WERI-Rb-1 (cell line): ENCODE results near the gene SARS1.

Experiments used
- DNase-seq: peaks from one replicate; pipeline ENCODE4 v3.0.0-alpha.2; 2020
- H3K27ac ChIP-seq: fragments of 250-450 bp; sonication (Bioruptor Pico); 2 replicates; pipeline ENCODE4 v1.5.1; 2020; ENCODE audit warnings: mild to moderate bottlenecking, moderate library complexity
- H3K27me3 ChIP-seq: fragments of 250-450 bp; sonication (Bioruptor Pico); 2 replicates; pipeline ENCODE4 v1.5.1; 2021; ENCODE audit warnings: mild to moderate bottlenecking, low read depth, moderate library complexity; ENCODE audit not compliant: insufficient read depth, severe bottlenecking
- H3K36me3 ChIP-seq: fragments of 250-450 bp; sonication (Bioruptor Pico); 2 replicates; pipeline ENCODE4 v1.5.1; 2020; ENCODE audit warnings: mild to moderate bottlenecking, moderate library complexity
- H3K4me3 ChIP-seq: 2 replicates; pipeline ENCODE4 v1.5.1; 2011; ENCODE audit warnings: low read depth, mild to moderate bottlenecking, control low read depth, low read length
- H3K9me3 ChIP-seq: fragments of 250-450 bp; sonication (Bioruptor Pico); 2 replicates; pipeline ENCODE4 v1.5.1; 2021; ENCODE audit warnings: mild to moderate bottlenecking, moderate library complexity; ENCODE audit not compliant: severe bottlenecking
- CTCF ChIP-seq: IDR thresholded peaks from 2 replicates; pipeline ENCODE4 v1.5.1; 2011; ENCODE audit warnings: low read depth, mild to moderate bottlenecking, control low read depth, inconsistent platforms, low read length

The SARS1 gene

GRCh38 chr1:109263597-109264378, 50.1 kb downstream of the SARS1 start:
- H3K27me3 ChIP-seq = no peaks in the 10 kb centered on the region
- no peak overlapping the region for H3K4me3 ChIP-seq
- H3K9me3 ChIP-seq = no peaks in the 10 kb centered on the region
- TF ChIP-seq CTCF = peak; percentile 98
- DNase-seq = peak; percentile 97
- H3K27ac ChIP-seq = no peak overlapping the region
- peaks cover 85% of the 10 kb centered on the region for H3K36me3 ChIP-seq

GRCh38 chr1:109264379-109264755, 50.6 kb downstream of the SARS1 start:
- H3K36me3 ChIP-seq = peaks cover 85% of the 10 kb centered on the region
- no peaks in the 10 kb centered on the region for H3K27me3 ChIP-seq
- no peak overlapping the region for H3K27ac ChIP-seq
- no peak overlapping the region for H3K4me3 ChIP-seq
- no peak for DNase-seq
- no peak for TF ChIP-seq CTCF
- H3K9me3 ChIP-seq = no peaks in the 10 kb centered on the region

- Histone ChIP-seq H3K4me3 (no peak overlapping the region), H3K27ac (no peak overlapping the region), H3K27me3 (no peaks in the 10 kb centered on the region), H3K36me3 (peaks cover 86% of the 10 kb centered on the region), H3K9me3 (no peaks in the 10 kb centered on the region)
- TF ChIP-seq CTCF = no peak
- no peak for DNase-seq
These were observed 51.3 kb downstream of the SARS1 start for GRCh38 chr1:109265016-109265415.

- H3K4me3 ChIP-seq = no peak overlapping the region
- no peaks in the 10 kb centered on the region for H3K27me3 ChIP-seq
- H3K27ac ChIP-seq = no peak overlapping the region
- peaks cover 87% of the 10 kb centered on the region for H3K36me3 ChIP-seq
- TF ChIP-seq CTCF = no peak
- H3K9me3 ChIP-seq = no peaks in the 10 kb centered on the region
- no peak for DNase-seq
These were observed 52.1 kb downstream of the SARS1 start for GRCh38 chr1:109265741-109266330.

GRCh38 chr1:109266965-109267364, 53.2 kb downstream of the SARS1 start:
- H3K27me3 ChIP-seq = no peaks in the 10 kb centered on the region
- H3K36me3 ChIP-seq = peaks cover 87% of the 10 kb centered on the region
- H3K27ac ChIP-seq = no peak overlapping the region

More at GRCh38 chr1:109266965-109267364, 53.2 kb downstream of the SARS1 start:
- DNase-seq = no peak
- TF ChIP-seq CTCF = no peak
- Histone ChIP-seq H3K9me3 (no peaks in the 10 kb centered on the region), H3K4me3 (no peak overlapping the region)
